Glomerular endothelial cell (primary cell): ENCODE data around the gene VWA8. TPM values are rescaled to one million over a fixed set of nuclear protein-coding genes. Genes with fewer than 3 reads are reported as not detected.
A peak's percentile ranks its signal among the peaks of the same experiment; 100 is the strongest.

ENCODE experiments used
- DNase-seq: peaks from one replicate; pipeline ENCODE4 v3.0.0-alpha.2; 2011; ENCODE audit warnings: low read depth, low spot score; ENCODE audit errors: extremely low read depth
- total RNA-seq: library from RNA; depleted of rRNA; stranded (reverse); fragments of >200 nt; gene quantifications from 2 replicates; pipeline ENCODE4 v1.2.3, GENCODE V29; 2015

The VWA8 gene
- total RNA-seq, 1 donor from 2014 or later, result 11.4 TPM

DNA sequence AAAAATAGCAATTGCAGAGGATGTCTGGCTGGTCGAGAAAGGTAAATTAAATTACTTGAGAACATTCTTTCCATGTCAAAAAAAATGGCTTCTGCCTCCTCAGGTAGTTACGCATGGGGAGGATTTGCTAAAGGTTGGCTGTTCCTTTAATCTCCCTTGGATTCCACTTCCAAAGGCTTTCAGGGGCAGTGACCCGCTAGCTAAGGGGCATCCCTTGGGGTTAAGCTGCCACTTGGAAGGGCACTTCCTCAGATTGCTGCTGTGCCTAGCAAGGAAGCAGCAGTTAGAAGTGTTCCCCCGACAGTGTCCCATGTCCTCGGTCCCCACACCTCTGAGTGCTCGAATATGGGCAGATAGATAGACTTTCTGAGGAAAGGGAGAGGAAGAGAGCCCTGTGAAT, 395.1 kb downstream of the VWA8 start:
- no peak for DNase-seq

DNA sequence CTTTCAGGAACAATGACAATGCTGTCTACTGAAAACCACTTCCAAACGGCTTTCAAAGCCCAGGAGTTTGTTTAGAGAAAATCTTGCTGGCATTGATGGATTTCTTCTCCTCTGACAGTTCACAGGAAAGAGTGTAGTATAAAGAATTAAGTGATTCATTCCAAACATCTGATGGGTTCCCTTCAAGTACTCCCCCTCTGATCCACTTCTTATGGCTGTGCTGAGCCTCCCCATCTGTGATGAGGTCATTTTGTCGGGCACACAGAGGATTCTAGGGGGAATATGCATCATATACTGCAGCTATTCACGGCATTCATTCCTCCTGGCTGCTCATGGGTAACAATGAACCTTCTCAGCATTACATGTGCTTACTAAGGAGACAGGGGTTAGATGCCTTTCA, 395.7 kb downstream of the VWA8 start:
- DNase-seq, result peak; percentile 27

DNA sequence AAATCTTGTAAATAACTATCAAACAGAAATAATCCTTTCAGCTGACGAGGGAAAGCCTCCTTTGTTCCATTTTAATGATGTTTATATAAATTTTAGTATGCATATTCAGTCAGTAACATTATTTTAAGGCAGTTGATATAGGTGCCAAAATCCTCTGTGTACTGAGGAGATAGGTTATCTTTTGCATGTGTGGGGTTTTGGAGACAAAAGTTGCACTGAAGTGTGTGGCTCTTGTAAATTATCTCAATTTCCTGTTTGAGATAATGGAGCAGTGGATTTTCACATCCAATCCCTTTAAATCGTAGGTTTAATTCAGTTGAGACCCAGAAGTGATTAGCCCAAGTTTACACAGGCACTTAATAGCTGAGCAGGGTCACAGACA, 396.9 kb downstream of the VWA8 start:
- peak; percentile 4 for DNase-seq

DNA sequence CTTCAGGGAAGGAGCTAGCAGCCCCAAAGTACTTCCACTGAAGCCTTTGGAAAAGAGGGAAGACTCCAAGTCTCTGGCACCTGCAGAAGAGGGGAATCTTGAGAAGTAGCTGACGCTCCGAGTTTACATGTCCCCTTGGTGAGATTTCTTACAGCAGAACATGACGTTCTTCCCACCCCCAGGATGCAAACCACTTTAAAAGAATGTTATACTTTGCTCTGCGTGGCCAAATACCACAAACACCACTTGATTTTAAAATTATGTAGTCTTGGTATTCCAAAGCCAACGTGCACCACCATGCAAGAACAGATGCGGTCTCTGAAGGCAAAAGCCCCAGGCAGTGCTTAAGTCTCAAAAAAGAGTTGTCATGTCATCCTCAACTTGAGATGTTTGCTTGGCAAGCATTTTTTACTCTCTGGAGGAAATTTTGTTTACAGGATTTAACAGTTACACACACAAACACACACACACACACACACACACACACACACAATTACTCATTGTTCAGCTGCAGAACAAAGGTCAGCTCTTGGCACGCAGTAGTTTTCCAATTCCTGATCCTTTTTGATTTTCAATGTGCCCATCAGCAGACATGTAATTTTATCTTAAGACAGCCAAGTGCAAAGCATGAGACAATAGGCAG, 397.4 kb downstream of the VWA8 start:
- DNase-seq, result peak; percentile 16

DNA sequence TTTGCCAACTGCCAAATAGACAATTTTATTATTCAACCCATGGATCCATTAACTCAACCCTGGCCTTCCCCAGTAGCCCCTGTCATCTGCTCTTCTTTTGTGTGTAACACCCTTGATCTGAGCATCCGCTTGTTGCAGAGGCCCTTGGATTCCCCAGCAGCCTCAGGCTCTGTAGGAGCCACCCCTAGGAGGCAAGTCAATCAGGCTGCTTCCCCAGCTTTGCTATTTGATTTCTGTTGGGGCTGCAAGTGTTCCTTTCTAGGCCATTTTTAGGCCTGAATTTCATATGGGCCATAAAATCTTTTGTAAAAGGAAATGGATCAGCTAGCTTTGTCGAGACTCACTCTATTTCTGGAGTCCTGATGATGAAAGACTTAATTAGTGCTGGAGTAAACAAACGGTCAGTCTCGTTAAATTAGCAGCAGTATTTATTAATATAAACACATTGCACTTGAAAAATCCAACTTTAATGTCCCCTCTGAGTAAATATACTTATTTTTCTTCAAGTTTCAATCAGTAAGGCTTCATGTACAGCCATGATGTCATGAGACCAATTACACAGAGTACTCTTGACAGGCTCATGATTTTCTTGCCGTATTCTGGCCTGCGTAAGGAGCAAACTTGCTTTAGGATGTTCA, 398.2 kb downstream of the VWA8 start:
- no peak for DNase-seq

GRCh38 chr13:41562083-41562482, 398.8 kb downstream of the VWA8 start:
- DNase-seq, result no peak

DNA sequence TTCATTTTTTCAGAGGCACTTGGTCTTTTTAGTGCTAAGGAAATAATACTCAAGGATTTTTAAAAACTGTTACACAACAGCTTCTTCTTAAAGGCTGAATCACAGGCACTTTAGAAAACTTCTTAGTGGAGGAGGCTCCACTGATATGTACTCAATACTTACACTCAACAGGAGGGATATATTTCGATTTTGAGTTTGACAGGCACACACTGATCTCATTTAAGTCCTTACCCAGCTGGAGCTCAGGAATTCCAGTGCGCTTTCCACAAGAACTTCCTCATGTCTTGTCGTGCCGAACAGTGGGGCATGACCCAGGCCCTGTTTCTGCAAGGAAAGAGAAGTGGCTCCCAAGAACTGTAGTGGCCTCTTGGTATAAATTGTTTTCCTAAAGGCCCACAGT, 399.7 kb downstream of the VWA8 start:
- no peak for DNase-seq

GRCh38 chr13:41558781-41559560, 401.9 kb downstream of the VWA8 start:
- DNase-seq, result no peak

DNA sequence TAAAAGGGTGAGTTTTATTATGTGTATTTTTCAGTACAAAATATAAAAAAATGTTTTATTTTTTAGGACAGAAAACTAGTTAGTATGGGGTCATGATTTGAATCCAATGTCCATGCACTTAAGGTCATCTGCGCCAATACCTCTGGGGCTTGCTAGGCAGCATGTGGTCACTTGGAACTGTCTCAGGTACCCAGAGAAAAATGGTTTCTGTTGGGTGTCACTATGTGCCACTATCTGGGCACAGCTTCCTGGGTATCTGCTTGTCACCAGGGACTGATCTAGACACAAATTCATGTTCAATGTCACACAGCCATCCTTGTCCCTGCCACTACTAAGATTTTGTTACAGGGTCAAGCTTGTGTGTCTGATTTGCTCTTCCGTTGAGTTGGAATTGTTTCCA, 403.2 kb downstream of the VWA8 start:
- no peak for DNase-seq

DNA sequence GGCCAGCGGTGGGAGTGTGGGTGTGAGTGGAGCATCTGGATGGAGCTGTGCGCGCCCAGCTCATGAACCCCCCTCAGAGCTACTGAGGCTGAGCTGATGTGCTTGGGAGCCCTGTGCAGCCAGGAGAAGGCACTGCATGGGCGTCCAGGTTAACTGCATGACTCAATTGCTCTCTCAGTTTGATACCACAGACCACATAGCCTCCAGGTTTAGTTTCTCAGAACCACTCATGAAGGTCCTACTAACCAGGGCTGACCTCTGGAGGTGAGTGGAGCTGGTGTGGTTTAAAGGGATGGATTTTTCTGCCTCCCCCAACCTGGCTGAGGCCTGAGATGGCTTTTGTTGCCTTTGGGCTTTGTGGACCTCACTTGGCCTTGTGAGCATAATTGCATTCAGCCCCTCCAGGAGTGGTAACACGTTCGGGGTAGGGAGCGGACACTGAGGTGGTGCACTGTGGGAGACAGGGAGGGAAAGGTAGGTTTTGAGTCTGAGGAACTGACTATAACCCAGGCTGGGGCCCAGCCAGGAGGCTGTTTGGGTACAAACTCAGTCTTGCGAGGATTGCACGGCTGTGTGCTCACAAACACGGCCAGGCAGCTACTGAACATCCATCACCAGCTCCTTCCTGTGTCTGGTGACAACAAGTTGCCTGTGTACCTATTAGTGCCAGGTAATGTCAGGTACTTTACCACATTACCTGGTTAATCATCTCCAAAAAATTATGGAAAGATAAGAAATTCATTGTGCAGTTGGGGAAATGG, 406.1 kb downstream of the VWA8 start:
- DNase-seq, result no peak

GRCh38 chr13:41554180-41554579, 406.7 kb downstream of the VWA8 start:
- DNase-seq, result no peak

DNA sequence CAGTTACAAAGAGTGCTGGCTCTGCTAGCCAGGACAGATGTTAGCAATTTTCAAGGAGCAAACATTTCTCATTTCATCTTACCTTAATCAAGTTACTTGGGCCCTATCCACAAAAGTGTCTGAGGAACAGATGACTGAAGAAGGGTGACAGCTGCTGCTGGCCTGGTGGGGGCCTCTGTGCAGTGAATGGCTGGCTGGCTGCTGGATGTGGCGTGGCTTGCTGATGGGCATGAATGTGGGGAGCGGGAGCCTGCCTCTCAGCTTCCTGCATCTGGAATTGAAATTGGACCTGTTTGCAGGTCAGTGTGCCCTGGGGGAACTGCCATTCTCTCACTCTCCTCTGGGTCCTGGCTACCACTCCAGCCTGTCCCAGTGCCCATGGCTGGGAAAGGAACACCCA, 408.9 kb downstream of the VWA8 start:
- no peak for DNase-seq

DNA sequence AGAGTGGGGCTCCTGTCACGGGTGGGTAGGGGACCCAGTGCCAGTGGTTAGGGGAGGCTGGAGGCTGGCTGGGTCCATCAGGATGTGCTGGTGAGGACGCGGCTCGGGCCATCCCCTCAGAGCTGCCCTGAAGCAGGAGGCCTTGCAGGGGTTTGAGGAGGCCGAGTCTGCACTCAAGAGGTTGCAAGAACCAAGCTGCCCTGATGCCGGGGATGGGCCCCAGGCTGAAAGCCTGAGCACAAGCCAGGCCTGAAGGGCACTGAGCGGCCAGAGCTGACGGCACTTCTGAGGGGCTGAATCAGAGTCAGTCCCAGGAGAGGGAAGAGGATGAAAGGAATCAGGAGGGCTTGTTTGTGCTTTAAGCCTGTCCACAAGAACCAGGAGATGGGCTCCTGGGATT, 410.6 kb downstream of the VWA8 start:
- no peak for DNase-seq

GRCh38 chr13:41549491-41549890, 411.4 kb downstream of the VWA8 start:
- DNase-seq, result no peak

GRCh38 chr13:41548910-41549309, 412.0 kb downstream of the VWA8 start:
- no peak for DNase-seq

DNA sequence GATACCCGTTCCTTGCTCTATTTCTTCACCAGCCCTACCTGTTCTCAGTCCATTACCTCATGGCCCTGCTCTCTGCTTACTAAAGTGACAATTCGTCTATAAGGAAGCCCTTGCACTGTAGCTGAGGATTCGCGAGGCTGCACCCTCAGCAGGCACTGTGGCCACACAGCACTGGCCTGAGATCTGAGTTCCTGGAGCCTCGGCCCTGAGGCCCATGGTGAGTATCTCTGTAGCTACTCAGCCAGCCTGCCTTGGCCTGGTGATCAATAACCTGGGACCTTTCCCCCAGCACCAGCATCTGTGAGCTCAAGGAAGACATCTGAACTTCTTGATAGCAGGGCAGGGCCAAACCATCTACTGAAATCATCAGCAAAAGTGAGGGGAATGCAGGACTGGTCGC, 412.9 kb downstream of the VWA8 start:
- no peak for DNase-seq

DNA sequence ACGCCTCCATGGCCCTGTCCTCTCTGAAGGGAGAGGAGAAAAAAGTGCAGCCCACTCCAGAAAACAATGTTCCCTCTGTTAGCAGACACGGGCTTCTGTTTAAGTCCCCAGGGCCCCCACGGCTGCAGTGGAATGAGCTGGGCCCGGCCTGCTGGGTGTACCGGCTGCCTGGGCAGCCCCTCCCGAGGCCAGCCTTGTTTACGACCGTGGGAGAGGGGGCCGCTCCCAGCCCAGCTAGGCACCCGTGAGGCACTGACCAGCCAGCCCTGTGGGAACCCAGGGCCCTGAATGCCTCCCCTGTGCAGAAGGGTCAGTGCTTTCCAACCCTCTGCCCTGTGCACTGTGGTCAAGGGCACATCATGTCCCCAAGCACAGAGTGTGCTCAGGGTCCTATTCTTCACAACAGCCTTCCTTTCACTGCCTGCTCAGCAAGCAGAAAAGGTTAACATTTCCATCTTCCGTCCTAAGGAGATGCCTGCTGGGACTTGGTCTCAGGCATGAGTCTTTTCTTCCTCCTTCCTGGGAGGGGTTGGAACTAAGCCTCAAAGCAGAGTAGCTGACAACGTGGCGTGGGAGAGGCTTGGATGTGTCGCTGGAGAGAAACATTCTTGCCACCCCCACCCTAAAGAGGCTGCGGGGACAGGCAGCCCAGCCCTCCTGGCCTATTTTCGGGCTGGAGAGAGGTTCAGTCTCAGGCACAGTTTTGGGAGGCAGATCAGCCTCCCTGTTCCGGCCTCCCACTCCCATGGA, 413.5 kb downstream of the VWA8 start:
- DNase-seq, result no peak

GRCh38 chr13:41546372-41547190, 414.3 kb downstream of the VWA8 start:
- no peak for DNase-seq

GRCh38 chr13:41545432-41545707, 415.5 kb downstream of the VWA8 start:
- no peak for DNase-seq

GRCh38 chr13:41543664-41544300, 417.1 kb downstream of the VWA8 start:
- DNase-seq, result no peak
